GM19324 (cell line): ENCODE measurements around the gene IGSF9.

Experiments used
- ATAC-seq: cut with Tn5 transposase; IDR thresholded peaks from one replicate; pipeline ENCODE4 v1.9.1; 2021; ENCODE audit warnings: mild to moderate bottlenecking, moderate library complexity; ENCODE audit not compliant: unreplicated experiment, low FRiP score

IGSF9 gene

GRCh38 chr1:159933347-159933746 is 12.1 kb downstream of the IGSF9 start:
- ATAC-seq, result no peak

- ATAC-seq, result no peak
Measured at GRCh38 chr1:159932296-159933285, 12.8 kb downstream of the IGSF9 start.

- no peak for ATAC-seq
Measured at GRCh38 chr1:159931795-159932173, 13.6 kb downstream of the IGSF9 start.

GRCh38 chr1:159931101-159931794 is 14.2 kb downstream of the IGSF9 start:
- no peak for ATAC-seq

- no peak for ATAC-seq
Measured at GRCh38 chr1:159930634-159931033, 14.8 kb downstream of the IGSF9 start.

GRCh38 chr1:159930216-159930615 is 15.2 kb downstream of the IGSF9 start:
- no peak for ATAC-seq

- no peak for ATAC-seq
Measured at GRCh38 chr1:159929155-159930051, 16.0 kb downstream of the IGSF9 start.

GRCh38 chr1:159928491-159929050 is 16.8 kb downstream of the IGSF9 start:
- no peak for ATAC-seq

- ATAC-seq, result no peak
Measured at GRCh38 chr1:159927849-159928431, 17.5 kb downstream of the IGSF9 start.

GRCh38 chr1:159927211-159927848 is 18.1 kb downstream of the IGSF9 start:
- no peak for ATAC-seq

- ATAC-seq, result no peak
Measured at GRCh38 chr1:159925719-159926078, 19.7 kb downstream of the IGSF9 start.

GRCh38 chr1:159924791-159925718 is 20.4 kb downstream of the IGSF9 start, which contains the start of gene TAGLN2:
TAGLN2 (minus strand) TSS chr1:159925507; CDS start chr1:159920509, 4,998 bp downstream.
- ATAC-seq, result peak; percentile 74

GRCh38 chr1:159924025-159924790 is 21.2 kb downstream of the IGSF9 start:
- ATAC-seq, result no peak

- peak; percentile 36 for ATAC-seq
Measured at GRCh38 chr1:159923203-159924024, 22.0 kb downstream of the IGSF9 start.

- no peak for ATAC-seq
Measured at GRCh38 chr1:159922511-159923202, 22.8 kb downstream of the IGSF9 start.
